Kidney epithelial cell (primary cell): Measurements from ENCODE around the gene OR51A4. TPM values are rescaled to one million over a fixed set of nuclear protein-coding genes. Genes with fewer than 3 reads are reported as not detected.

Source experiments
- DNase-seq: peaks from one replicate; pipeline ENCODE4 v3.0.0-alpha.2; 2010; ENCODE audit warnings: low read depth
- H3K27me3 ChIP-seq: 2 replicates; pipeline ENCODE4 v1.6.0; 2011; ENCODE audit warnings: low read length; ENCODE audit not compliant: control insufficient read depth, insufficient read depth
- H3K36me3 ChIP-seq: 2 replicates; pipeline ENCODE4 v1.5.1; 2011; ENCODE audit warnings: low read length; ENCODE audit not compliant: control insufficient read depth, insufficient read depth
- H3K4me3 ChIP-seq: 2 replicates; pipeline ENCODE4 v1.5.1; 2011; ENCODE audit warnings: low read depth, mild to moderate bottlenecking, control low read depth, low read length
- total RNA-seq: library from RNA; depleted of rRNA; stranded (reverse); fragments of >200 nt; gene quantifications from 2 replicates; pipeline ENCODE4 v1.2.3, GENCODE V29; 2015
- TF ChIP-seq, protein P1 (sequence below): IDR thresholded peaks from 2 replicates; pipeline ENCODE4 v1.5.1; 2011; ENCODE audit warnings: mild to moderate bottlenecking, moderate library complexity, low read length, control low read depth, inconsistent platforms; ENCODE audit not compliant: insufficient read depth, poor library complexity, severe bottlenecking

OR51A4 gene
- total RNA-seq, 1 donor from 2014 or later: not detected

DNA sequence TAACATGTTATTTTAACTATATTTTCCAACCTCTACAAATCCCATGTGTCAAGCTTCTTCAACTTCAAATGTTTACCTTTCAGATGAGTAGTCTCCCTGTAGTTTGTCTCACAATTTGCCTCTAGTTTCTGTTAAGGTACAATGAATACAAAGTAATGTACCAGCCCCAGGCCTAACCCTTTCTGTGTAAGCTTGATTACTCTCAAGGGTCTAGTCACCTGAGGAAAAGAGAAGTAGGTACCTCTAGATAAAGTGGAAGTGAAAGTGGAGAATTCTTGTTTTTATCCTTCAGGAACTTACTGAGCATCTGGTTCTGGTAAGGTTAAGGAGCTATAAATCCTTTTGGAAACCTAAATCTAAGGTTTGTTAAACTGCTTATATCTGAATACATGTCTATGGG lies 43.9 kb downstream of the OR51A4 start, which contains the start of gene OR51A7:
OR51A7 (plus strand) TSS at position 300 of the 400 bp plus-strand sequence. CDS start 3,587 bp downstream, outside the sequence.
- no peak for DNase-seq
- no peaks in the 10 kb centered on the region for H3K36me3 ChIP-seq
- H3K4me3 ChIP-seq: no peak within 1 kb of the TSS
- TF ChIP-seq, protein P1, sequence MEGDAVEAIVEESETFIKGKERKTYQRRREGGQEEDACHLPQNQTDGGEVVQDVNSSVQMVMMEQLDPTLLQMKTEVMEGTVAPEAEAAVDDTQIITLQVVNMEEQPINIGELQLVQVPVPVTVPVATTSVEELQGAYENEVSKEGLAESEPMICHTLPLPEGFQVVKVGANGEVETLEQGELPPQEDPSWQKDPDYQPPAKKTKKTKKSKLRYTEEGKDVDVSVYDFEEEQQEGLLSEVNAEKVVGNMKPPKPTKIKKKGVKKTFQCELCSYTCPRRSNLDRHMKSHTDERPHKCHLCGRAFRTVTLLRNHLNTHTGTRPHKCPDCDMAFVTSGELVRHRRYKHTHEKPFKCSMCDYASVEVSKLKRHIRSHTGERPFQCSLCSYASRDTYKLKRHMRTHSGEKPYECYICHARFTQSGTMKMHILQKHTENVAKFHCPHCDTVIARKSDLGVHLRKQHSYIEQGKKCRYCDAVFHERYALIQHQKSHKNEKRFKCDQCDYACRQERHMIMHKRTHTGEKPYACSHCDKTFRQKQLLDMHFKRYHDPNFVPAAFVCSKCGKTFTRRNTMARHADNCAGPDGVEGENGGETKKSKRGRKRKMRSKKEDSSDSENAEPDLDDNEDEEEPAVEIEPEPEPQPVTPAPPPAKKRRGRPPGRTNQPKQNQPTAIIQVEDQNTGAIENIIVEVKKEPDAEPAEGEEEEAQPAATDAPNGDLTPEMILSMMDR: no peak
- no peaks in the 10 kb centered on the region for H3K27me3 ChIP-seq

Other genes with a start within 250 kb of the OR51A4 start
- gene OR51E2, start 249.8 kb downstream of the OR51A4 start, total RNA-seq: not detected in 2 replicates
- gene MMP26, start 242.8 kb downstream of the OR51A4 start, total RNA-seq: not detected in 2 replicates
- gene OR51F1, start 177.7 kb downstream of the OR51A4 start, total RNA-seq: not detected in 2 replicates
- not detected in 2 replicates for gene OR52R1, start 143.2 kb downstream of the OR51A4 start, total RNA-seq
- not detected in 2 replicates for gene OR51F2, start 126.3 kb downstream of the OR51A4 start, total RNA-seq
- gene OR51S1, start 98.4 kb downstream of the OR51A4 start, total RNA-seq: not detected in 2 replicates
- not detected in 2 replicates for gene OR51T1, start 65.7 kb downstream of the OR51A4 start, total RNA-seq
- not detected in 2 replicates for gene OR51A7, start 43.8 kb downstream of the OR51A4 start, total RNA-seq
- gene OR51G2, start 28.3 kb downstream of the OR51A4 start, total RNA-seq: not detected in 2 replicates
- gene OR51G1, start 23.3 kb downstream of the OR51A4 start, total RNA-seq: not detected in 2 replicates
- not detected in 2 replicates for gene OR51A2, start 8.1 kb upstream of the OR51A4 start, total RNA-seq
- gene OR51L1, start 47.2 kb upstream of the OR51A4 start, total RNA-seq: not detected in 2 replicates
- not detected in 2 replicates for gene OR52J3, start 98.9 kb upstream of the OR51A4 start, total RNA-seq
- not detected in 2 replicates for gene OR52E2, start 112.0 kb upstream of the OR51A4 start, total RNA-seq
- not detected in 2 replicates for gene OR52E1, start 122.0 kb upstream of the OR51A4 start, total RNA-seq
- not detected in 2 replicates for gene OR52A5, start 190.8 kb upstream of the OR51A4 start, total RNA-seq
- not detected in 2 replicates for gene OR52A1, start 207.2 kb upstream of the OR51A4 start, total RNA-seq